ENCODE data around the gene OMG.
A peak's percentile ranks its signal among the peaks of the same experiment; 100 is the strongest.

Gene OMG

DNA sequence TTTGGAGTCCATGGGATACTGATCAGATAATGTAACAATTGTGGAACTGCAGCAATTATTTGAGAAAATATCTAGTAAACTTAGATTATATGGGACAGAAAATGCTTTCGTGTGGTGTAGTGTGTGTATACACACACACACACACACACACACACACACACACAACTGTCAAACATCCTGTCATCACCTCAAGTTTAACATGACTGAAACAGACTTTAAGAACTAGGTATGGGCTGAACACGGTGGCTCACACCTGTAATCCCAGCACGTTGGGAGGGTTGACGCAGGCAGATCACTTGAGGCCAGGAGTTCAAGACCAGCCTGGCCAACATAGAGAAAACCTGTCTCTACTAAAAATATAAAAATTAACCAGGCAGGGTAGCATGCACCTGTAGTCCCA is 24.9 kb upstream of the OMG start:
- FAIRE-seq: no peak
- TF ChIP-seq, protein P1, sequence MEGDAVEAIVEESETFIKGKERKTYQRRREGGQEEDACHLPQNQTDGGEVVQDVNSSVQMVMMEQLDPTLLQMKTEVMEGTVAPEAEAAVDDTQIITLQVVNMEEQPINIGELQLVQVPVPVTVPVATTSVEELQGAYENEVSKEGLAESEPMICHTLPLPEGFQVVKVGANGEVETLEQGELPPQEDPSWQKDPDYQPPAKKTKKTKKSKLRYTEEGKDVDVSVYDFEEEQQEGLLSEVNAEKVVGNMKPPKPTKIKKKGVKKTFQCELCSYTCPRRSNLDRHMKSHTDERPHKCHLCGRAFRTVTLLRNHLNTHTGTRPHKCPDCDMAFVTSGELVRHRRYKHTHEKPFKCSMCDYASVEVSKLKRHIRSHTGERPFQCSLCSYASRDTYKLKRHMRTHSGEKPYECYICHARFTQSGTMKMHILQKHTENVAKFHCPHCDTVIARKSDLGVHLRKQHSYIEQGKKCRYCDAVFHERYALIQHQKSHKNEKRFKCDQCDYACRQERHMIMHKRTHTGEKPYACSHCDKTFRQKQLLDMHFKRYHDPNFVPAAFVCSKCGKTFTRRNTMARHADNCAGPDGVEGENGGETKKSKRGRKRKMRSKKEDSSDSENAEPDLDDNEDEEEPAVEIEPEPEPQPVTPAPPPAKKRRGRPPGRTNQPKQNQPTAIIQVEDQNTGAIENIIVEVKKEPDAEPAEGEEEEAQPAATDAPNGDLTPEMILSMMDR (IDR thresholded peaks at IDR 0.05; ENCODE audit: insufficient read depth, missing control alignments): no peak

DNA sequence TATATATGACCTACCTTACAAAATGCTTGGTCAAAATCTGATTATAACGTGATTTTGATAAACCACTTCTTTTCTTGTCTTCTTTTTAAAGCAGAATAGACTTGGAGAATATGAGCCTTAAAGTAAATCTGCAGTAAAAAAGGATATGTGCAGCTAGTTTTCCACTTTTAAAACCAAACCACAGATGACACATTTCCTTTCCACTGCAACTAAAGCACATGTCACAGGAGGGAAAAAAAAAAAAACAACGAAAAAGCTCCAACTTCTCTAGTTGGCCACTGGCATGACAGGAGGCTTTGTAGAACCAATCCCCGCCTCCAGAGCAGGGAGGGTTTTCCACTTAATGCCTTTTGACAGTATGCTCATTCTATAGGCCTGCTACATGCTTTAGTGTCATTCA is 24.4 kb upstream of the OMG start, which contains the start of gene EVI2A:
Gene EVI2A (minus strand): TSS at position 142 of the 400 bp plus-strand sequence. CDS start 2,609 bp downstream, outside the sequence.
- DNase-seq (ENCODE audit: insufficient read length, low spot score) (no peak), FAIRE-seq (no peak)
- TF ChIP-seq, protein P1 (IDR thresholded peaks at IDR 0.05; ENCODE audit: insufficient read depth, missing control alignments): no peak

More for the DNA sequence above, 24.9 kb upstream of the OMG start:
- no peak for DNase-seq (ENCODE audit: insufficient read length, low spot score)

DNA sequence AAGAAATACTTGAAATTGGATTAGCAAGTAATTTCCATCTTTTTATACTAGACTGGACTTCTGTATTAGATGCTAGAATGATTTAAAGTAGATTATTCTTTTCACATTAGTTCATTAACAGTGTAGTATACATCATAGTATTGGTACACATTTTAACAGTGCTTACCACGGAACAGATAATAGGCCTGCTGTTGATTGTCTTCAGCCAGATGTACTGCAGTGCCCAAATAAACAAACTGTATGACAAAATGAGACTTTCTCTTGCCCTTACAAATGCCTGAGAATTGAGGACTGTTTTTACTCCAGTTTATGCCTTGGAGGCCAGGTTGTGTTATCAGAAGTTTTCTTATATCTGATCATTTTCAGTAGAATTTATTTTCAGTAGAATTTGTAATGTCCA is 23.8 kb upstream of the OMG start:
- DNase-seq (ENCODE audit: insufficient read length, low spot score): no peak
- FAIRE-seq: no peak
- TF ChIP-seq, protein P1 (IDR thresholded peaks at IDR 0.05; ENCODE audit: insufficient read depth, missing control alignments): no peak

DNA sequence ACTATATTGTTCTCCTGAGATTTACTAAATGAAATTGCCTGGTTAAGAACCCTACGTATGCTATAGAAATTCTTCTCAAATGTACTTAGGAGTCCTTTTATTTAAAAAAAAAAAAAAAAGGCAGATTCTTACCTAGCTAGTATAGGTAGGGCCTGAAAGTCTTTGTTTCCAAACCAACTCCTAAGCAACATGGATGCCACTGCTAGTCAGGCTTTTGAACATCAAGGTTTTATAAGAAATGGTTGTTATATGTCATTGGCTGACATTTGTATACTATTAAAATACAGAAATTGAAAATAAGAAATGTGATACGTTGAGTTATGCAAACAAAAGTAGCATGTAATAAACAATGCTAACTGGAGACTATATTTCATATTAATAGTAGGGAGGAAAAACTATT is 23.2 kb upstream of the OMG start:
- no peak for DNase-seq (ENCODE audit: insufficient read length, low spot score)
- FAIRE-seq: no peak
- TF ChIP-seq, protein P1 (IDR thresholded peaks at IDR 0.05; ENCODE audit: insufficient read depth, missing control alignments): no peak

DNA sequence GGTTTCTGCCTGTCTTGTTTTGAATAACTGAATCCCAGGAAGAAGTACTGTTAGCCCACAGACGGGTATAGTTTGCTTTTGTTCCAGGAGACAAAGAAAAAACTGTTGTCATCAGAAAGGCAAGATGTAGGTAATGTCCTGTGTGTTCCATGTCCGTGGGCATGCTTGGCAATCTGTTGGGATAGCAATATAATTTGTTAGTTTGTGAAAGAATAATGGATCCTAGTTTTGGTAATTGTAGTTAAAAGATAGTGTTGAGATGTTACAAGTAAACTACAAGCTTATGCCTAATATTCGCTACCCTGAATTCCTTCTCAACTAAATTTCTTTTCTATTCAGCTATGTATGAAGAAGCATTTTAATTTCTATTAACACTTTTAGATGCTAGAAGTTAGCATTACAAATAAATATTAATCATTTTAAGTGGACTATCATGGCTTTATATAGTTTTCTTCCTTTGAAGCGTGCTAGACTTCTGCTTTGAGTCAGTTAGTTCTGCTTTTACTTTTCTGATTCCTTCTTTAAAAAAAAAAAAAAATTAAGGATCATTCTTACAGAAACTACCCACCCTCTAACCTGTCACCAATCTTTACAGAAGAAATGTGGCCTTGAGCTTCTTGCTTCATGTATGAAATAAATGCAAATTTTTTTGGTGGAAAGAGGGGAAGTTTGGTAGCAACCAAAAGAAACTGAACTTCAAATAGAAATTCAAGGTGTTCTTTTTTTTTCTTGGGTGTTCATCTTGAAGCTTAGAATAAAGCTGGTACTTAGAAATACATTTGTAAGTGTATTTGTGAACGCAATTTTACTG is 22.0 kb upstream of the OMG start:
- TF ChIP-seq, protein P1 (IDR thresholded peaks at IDR 0.05; ENCODE audit: insufficient read depth, missing control alignments): no peak
- no peak for DNase-seq (ENCODE audit: insufficient read length, low spot score)

DNA sequence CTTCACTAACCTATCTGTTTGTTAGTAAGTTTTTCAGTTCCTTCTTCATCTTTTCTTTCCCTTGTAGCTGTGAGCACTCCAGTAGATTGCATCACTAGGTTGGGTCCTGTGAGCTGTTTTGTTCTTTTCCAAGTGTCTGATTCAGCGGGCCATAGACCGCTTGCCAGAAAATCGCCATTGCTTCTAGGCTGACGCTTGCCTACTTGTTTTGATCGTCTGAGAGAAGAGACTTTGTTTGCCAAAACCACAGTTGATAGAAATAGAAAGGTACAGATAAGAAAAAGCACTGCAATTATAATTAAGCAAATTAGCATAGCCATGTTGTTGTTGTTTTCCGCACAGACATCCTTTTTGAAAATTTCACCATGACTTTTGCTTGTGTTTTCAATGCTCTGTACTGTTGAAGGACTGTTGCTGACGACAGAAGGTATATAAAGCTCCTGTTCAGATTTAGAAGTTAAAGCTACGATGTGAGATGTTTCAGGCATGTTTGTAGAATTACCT is 21.3 kb upstream of the OMG start:
- TF ChIP-seq, protein P1 (IDR thresholded peaks at IDR 0.05; ENCODE audit: insufficient read depth, missing control alignments): no peak
- DNase-seq (ENCODE audit: insufficient read length, low spot score): no peak
- FAIRE-seq: peak; percentile 46

More for the DNA sequence above, 22.0 kb upstream of the OMG start:
- FAIRE-seq: no peak

DNA sequence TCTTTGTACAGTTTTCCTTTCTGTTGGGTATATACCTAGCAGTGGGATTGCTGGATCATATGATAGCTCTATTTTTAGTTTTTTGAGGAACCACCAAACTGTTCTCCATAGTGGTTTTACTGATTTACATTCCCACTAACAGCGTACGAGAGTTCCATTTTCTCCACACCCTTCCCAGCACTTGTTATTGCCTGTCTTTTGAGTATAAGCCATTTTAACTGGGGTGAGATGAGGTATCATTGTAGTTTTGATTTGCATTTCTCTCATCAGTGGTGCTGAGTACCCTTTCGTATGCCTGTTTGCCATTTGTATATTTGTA is 17.7 kb upstream of the OMG start:
- no peak for DNase-seq (ENCODE audit: insufficient read length, low spot score)
- TF ChIP-seq, protein P1 (IDR thresholded peaks at IDR 0.05; ENCODE audit: insufficient read depth, missing control alignments): no peak
- no peak for FAIRE-seq
